Esophagus muscularis mucosa (tissue), 3 donors: ENCODE measurements around the gene STT3B.

ENCODE experiments used
- CTCF ChIP-seq, 3 experiments: fragments of 200-600 bp in 2 of 3; fragments of 450-650 bp in 1 of 3; sonication (generic) in 2 of 3; IDR thresholded peaks; one replicate each; pipeline ENCODE4 v1.5.1; 2017 to 2019; ENCODE audit warnings: antibody characterized with exemption in 3 of 3, mild to moderate bottlenecking in 2 of 3, moderate library complexity in 1 of 3
- POLR2A ChIP-seq: fragments of 450-650 bp; IDR thresholded peaks from one replicate; pipeline ENCODE4 v1.6.1; 2017; ENCODE audit warnings: antibody characterized with exemption, moderate library complexity, mild to moderate bottlenecking, low read depth

- TF ChIP-seq CTCF (IDR thresholded peaks at IDR 0.05) (no peak), POLR2A (no peak)
These were observed 13.4 kb downstream of the STT3B start for GRCh38 chr3:31546162-31546561.
